ENCODE data around the gene IL15. TPM values are rescaled to one million over a fixed set of nuclear protein-coding genes. Genes with fewer than 3 reads are reported as not detected.

IL15 gene
- total and polyA plus RNA-seq, 2 experiments from 2014 or later, result 2.3 to 3.7 TPM

GRCh38 chr4:141711211-141711610 lies 74.8 kb downstream of the IL15 start:
- Histone ChIP-seq H3K27ac (ENCODE audit: low read depth) (no peak overlapping the region), H4K20me1 (replicated peaks; ENCODE audit: insufficient read depth) (no peaks in the 10 kb centered on the region), H3K4me2 (no peak overlapping the region), H3K4me3 (no peak overlapping the region), H3F3A (replicated peaks; ENCODE audit: low read depth) (no peaks in the 10 kb centered on the region), H3K4me1 (ENCODE audit: insufficient read depth) (no peaks in the 10 kb centered on the region), H2AFZ (no peak overlapping the region), H3K9me2 (ENCODE audit: insufficient read depth) (no peaks in the 10 kb centered on the region), H3K27me3 (ENCODE audit: insufficient read depth) (no peaks in the 10 kb centered on the region), H3K79me2 (replicated peaks; ENCODE audit: insufficient read depth) (no peaks in the 10 kb centered on the region), H3K36me3 (ENCODE audit: insufficient read depth) (no peaks in the 10 kb centered on the region)
- H3K27me3 Mint-ChIP-seq (ENCODE audit: insufficient read depth, low read depth, poor library complexity), result peaks cover 2% of the 10 kb centered on the region
- H3K36me3 Mint-ChIP-seq (ENCODE audit: low read depth), result no peaks in the 10 kb centered on the region
- TF ChIP-seq CREB1 (CRISPR knock-in tag; IDR thresholded peaks at IDR 0.05; ENCODE audit: low read depth), result no peak
- TF ChIP-seq CTCF (conservative IDR thresholded peaks at IDR 0.05; ENCODE audit: low read depth in 2 of 2), result peak; percentile 54 to 59
- TF ChIP-seq EZH2 (IDR thresholded peaks at IDR 0.05; ENCODE audit: low read depth, unreplicated experiment), result no peak
- TF ChIP-seq ZNF331 (CRISPR knock-in tag; IDR thresholded peaks at IDR 0.05; ENCODE audit: low read depth), result no peak
- TF ChIP-seq JUNB (IDR thresholded peaks at IDR 0.05; ENCODE audit: unreplicated experiment), result no peak
- TF ChIP-seq NANOG (IDR thresholded peaks at IDR 0.05; ENCODE audit: borderline replicate concordance), result no peak
- no peak for TF ChIP-seq EZH2phosphoT487 (IDR thresholded peaks at IDR 0.05; ENCODE audit: unreplicated experiment)
- TF ChIP-seq POLR2AphosphoS5 (IDR thresholded peaks at IDR 0.05; ENCODE audit: low read depth), result no peak
- peaks cover 5% of the 10 kb centered on the region; the same call in 2 of the 3 replicates for H3K4me1 Mint-ChIP-seq
- no peak overlapping the region for H3K4me3 Mint-ChIP-seq
- DNase-seq (ENCODE audit: low spot score) (peak; percentile 43), ATAC-seq (no peak)
- peaks cover 3% of the 10 kb centered on the region; the same call in 1 of the 3 replicates for H3K9me3 Mint-ChIP-seq
- no peak overlapping the region for H3K27ac Mint-ChIP-seq

GRCh38 chr4:141713185-141713584 lies 76.8 kb downstream of the IL15 start:
- H3K9me2 ChIP-seq (ENCODE audit: insufficient read depth), result no peaks in the 10 kb centered on the region
- H3F3A ChIP-seq (replicated peaks; ENCODE audit: low read depth), result no peaks in the 10 kb centered on the region
- Mint-ChIP-seq H3K27me3 (ENCODE audit: insufficient read depth, low read depth, poor library complexity) (peaks cover 2% of the 10 kb centered on the region), H3K27ac (no peak overlapping the region), H3K9me3 (peaks cover 9% of the 10 kb centered on the region; the same call in 2 of the 3 replicates), H3K4me1 (peaks cover 5% of the 10 kb centered on the region; the same call in 2 of the 3 replicates), H3K4me3 (no peak overlapping the region), H3K36me3 (ENCODE audit: low read depth) (peaks cover 3% of the 10 kb centered on the region; the same call in 1 of the 3 replicates)
- no peak overlapping the region for H2AFZ ChIP-seq
- no peaks in the 10 kb centered on the region for H3K36me3 ChIP-seq (ENCODE audit: insufficient read depth)
- no peak overlapping the region for H3K27ac ChIP-seq (ENCODE audit: low read depth)
- no peak for ATAC-seq
- DNase-seq (ENCODE audit: low spot score), result no peak
- no peaks in the 10 kb centered on the region for H3K79me2 ChIP-seq (replicated peaks; ENCODE audit: insufficient read depth)
- no peaks in the 10 kb centered on the region for H3K4me1 ChIP-seq (ENCODE audit: insufficient read depth)
- H3K27me3 ChIP-seq (ENCODE audit: insufficient read depth), result no peaks in the 10 kb centered on the region
- H3K4me3 ChIP-seq, result no peak overlapping the region
- no peak overlapping the region for H3K4me2 ChIP-seq
- H4K20me1 ChIP-seq (replicated peaks; ENCODE audit: insufficient read depth), result no peaks in the 10 kb centered on the region
- TF ChIP-seq ZNF331 (CRISPR knock-in tag; IDR thresholded peaks at IDR 0.05; ENCODE audit: low read depth), result no peak
- TF ChIP-seq STAT1 (IDR thresholded peaks at IDR 0.05; ENCODE audit: unreplicated experiment), result no peak
- no peak for TF ChIP-seq ZNF462 (CRISPR knock-in tag; IDR thresholded peaks at IDR 0.05)
- no peak for TF ChIP-seq POLR2AphosphoS5 (IDR thresholded peaks at IDR 0.05; ENCODE audit: low read depth)
- TF ChIP-seq REST (IDR thresholded peaks at IDR 0.05; ENCODE audit: unreplicated experiment), result no peak
- no peak for TF ChIP-seq CREB1 (CRISPR knock-in tag; IDR thresholded peaks at IDR 0.05; ENCODE audit: low read depth)
